T-helper 2 cell treated with Interferon-gamma antibody and Interleukin-4, amounts not matched to agents 100 ng/mL and 5 ng/mL, for 36 hours (primary cell): ENCODE measurements around the gene IDNK. TPM values are rescaled to one million over a fixed set of nuclear protein-coding genes. Genes with fewer than 3 reads are reported as not detected.
"Not testable (repeated sequence)": the region's sequence is repeated elsewhere in the genome, so short reads cannot be mapped to it uniquely, and the experiment has no call there.

ENCODE experiments used
- intact Hi-C: fragments of 100-400 bp; cut with micrococcal nuclease; formaldehyde crosslinking; loops from one replicate; pipeline ENCODE4 v1.15.1; 2023
- total RNA-seq: library from RNA; stranded (reverse); gene quantifications from 2 replicates; pipeline ENCODE4 v1.2.3, GENCODE V29; 2022

IDNK gene
- 9.1 and 9.7 TPM in 2 replicates for total RNA-seq

- intact Hi-C loops = loop anchor here (1.0 to 10.0 kb wide), 7 partner anchors 84 to 672 kb away; partner anchors contain the start of genes GKAP1, HNRNPK, KIF27 and RMI1
These were observed at the start of gene IDNK for GRCh38 chr9:83622939-83623678. IDNK (plus strand) TSS chr9:83623143; CDS start chr9:83623172, 29 bp downstream.

- intact Hi-C loops = no loop called here
These were observed 48.5 kb upstream of the IDNK start for GRCh38 chr9:83574482-83574881.

GRCh38 chr9:83582029-83582428, 40.9 kb upstream of the IDNK start:
- intact Hi-C loops = no loop called here

GRCh38 chr9:83583151-83584014, 39.6 kb upstream of the IDNK start:
- intact Hi-C loops = no loop called here

- intact Hi-C loops = no loop called here
These were observed 37.9 kb upstream of the IDNK start for GRCh38 chr9:83584995-83585394.

GRCh38 chr9:83588256-83588655, 34.7 kb upstream of the IDNK start:
- intact Hi-C loops = no loop called here

GRCh38 chr9:83596899-83597504, 25.9 kb upstream of the IDNK start:
- intact Hi-C loops = loop anchor here (1.0 kb wide), 1 partner anchor 263 kb away; no protein-coding TSS in a partner anchor

GRCh38 chr9:83598487-83598886, 24.5 kb upstream of the IDNK start:
- intact Hi-C loops = no loop called here

- intact Hi-C loops = no loop called here
These were observed 23.9 kb upstream of the IDNK start for GRCh38 chr9:83599071-83599470.

GRCh38 chr9:83601463-83601862, 21.5 kb upstream of the IDNK start:
- intact Hi-C loops = no loop called here

- intact Hi-C loops = not testable (repeated sequence)
These were observed 15.3 kb upstream of the IDNK start for GRCh38 chr9:83607620-83608019.

GRCh38 chr9:83613298-83613697, 9.6 kb upstream of the IDNK start:
- intact Hi-C loops = not testable (repeated sequence)

GRCh38 chr9:83617299-83617698, 5.6 kb upstream of the IDNK start:
- intact Hi-C loops = no loop called here

GRCh38 chr9:83620841-83621636, 1.9 kb upstream of the IDNK start:
- intact Hi-C loops = loop anchor here (1.0 to 10.0 kb wide), 4 partner anchors 28 to 674 kb away; no protein-coding TSS in a partner anchor

- intact Hi-C loops = loop anchor here (2.0 to 10.0 kb wide), 5 partner anchors 150 to 672 kb away; partner anchors contain the start of genes HNRNPK, KIF27 and RMI1
These were observed 457 bp upstream of the IDNK start for GRCh38 chr9:83622433-83622938.

- intact Hi-C loops = loop anchor here (1.0 to 10.0 kb wide), 7 partner anchors 84 to 671 kb away; partner anchors contain the start of genes GKAP1, HNRNPK, KIF27 and RMI1
These were observed 735 bp downstream of the IDNK start for GRCh38 chr9:83623679-83624076.

GRCh38 chr9:83625178-83625577, 2.2 kb downstream of the IDNK start:
- intact Hi-C loops = loop anchor here (10.0 kb wide), 1 partner anchor 670 kb away; no protein-coding TSS in a partner anchor

- intact Hi-C loops = loop anchor here (10.0 kb wide), 1 partner anchor 666 kb away; no protein-coding TSS in a partner anchor
These were observed 5.6 kb downstream of the IDNK start for GRCh38 chr9:83628540-83628939.

- intact Hi-C loops = loop anchor here (10.0 kb wide), 1 partner anchor 665 kb away; no protein-coding TSS in a partner anchor
These were observed 6.6 kb downstream of the IDNK start for GRCh38 chr9:83629433-83630104.
